ENCODE measurements around the gene PPP1R10.
"Not testable (repeated sequence)": the region's sequence is repeated elsewhere in the genome, so short reads cannot be mapped to it uniquely, and the experiment has no call there.

The PPP1R10 gene

DNA sequence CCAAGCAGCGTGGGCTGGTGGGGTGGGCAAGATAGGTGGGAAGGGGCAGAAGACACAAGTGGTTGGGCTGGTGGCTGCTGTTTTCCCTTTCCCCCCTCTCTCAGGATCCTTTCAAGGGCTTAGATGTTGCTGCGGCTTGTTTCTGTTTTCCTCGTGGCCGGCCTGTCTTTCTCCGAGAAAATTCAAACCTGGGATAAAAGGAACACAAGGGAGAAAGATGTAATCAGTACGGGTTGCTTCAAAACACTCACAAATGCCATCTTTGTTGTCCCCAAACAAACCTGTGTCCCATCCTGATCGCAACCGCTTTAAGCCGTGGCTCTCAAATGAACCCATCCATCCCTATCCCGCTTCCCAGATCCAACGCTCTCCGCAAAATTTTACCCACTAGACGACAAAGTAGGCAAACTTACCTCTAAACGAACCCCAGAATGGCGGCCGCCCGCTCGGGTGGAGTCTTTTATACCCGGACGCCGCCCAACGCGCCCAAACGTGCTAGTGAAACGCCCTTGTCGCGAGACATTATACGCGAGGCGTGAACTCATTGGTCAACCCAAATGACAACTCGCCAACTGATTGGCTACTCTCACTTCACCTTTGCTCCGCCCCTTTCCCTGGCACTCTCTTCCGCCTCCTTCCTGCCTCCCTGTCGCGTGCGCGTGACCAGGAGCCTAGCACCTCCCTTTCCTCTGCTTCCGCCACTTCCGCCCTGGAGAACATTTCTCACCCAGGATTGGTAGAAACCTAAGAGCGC, at the start of gene PPP1R10:
TSS of gene PPP1R10 (minus strand) at position 433 of the 754 bp plus-strand sequence. CDS start 7,299 bp downstream, outside the sequence.
- DNase-seq (ENCODE audit: low read depth in 2 of 2), result peak; percentile 89 to 97

GRCh38 chr6:30666300-30666699, 49.3 kb upstream of the PPP1R10 start:
- not testable (repeated sequence) for DNase-seq (ENCODE audit: low read depth in 2 of 2)

DNA sequence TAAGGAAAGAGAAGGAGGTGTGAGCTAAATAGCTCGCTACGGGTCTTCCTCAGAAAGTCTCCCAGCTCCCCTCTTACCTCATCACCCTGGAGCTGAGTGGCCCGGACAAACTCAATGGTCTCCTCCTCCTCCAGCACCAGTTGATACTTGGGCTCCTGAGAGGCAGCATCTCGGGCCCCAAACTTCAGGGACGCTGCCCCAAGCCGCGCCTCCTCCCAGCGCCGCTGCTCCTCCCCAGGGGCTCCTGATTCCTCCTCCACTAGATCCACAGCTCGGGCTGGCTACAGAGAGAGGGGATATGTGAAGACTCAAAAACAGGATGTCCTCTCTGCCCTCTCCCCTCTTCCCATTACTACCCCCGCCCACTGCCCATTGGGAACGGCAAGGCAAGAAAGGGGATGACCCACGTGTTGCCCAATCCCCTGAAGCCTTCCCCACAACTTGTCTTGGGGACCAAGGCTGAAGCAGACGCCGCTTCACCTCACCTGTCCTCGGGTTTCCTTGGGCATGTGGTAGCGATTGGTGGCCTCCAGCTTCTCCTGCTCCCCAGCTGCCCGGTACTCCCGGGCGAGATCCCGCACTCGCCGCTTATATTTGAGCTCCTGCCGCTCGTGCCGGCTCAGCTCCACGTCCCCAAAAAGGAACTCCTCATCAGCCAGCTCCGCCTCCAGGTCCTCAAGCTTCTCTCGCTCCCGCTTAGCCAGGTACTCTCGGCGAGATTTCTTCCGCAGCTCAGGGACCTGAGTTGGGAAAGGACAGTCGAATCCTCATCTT, 48.1 kb upstream of the PPP1R10 start:
- no peak for DNase-seq (ENCODE audit: low read depth in 2 of 2)

- not testable (repeated sequence) for DNase-seq (ENCODE audit: low read depth in 2 of 2)
Observed at GRCh38 chr6:30657922-30658321, 40.9 kb upstream of the PPP1R10 start.

GRCh38 chr6:30657454-30657853, 40.4 kb upstream of the PPP1R10 start:
- DNase-seq (ENCODE audit: low read depth in 2 of 2), result no peak

GRCh38 chr6:30656513-30656912, 39.5 kb upstream of the PPP1R10 start:
- no peak for DNase-seq (ENCODE audit: low read depth in 2 of 2)

GRCh38 chr6:30655743-30656094, 38.7 kb upstream of the PPP1R10 start:
- no peak for DNase-seq (ENCODE audit: low read depth in 2 of 2)

DNA sequence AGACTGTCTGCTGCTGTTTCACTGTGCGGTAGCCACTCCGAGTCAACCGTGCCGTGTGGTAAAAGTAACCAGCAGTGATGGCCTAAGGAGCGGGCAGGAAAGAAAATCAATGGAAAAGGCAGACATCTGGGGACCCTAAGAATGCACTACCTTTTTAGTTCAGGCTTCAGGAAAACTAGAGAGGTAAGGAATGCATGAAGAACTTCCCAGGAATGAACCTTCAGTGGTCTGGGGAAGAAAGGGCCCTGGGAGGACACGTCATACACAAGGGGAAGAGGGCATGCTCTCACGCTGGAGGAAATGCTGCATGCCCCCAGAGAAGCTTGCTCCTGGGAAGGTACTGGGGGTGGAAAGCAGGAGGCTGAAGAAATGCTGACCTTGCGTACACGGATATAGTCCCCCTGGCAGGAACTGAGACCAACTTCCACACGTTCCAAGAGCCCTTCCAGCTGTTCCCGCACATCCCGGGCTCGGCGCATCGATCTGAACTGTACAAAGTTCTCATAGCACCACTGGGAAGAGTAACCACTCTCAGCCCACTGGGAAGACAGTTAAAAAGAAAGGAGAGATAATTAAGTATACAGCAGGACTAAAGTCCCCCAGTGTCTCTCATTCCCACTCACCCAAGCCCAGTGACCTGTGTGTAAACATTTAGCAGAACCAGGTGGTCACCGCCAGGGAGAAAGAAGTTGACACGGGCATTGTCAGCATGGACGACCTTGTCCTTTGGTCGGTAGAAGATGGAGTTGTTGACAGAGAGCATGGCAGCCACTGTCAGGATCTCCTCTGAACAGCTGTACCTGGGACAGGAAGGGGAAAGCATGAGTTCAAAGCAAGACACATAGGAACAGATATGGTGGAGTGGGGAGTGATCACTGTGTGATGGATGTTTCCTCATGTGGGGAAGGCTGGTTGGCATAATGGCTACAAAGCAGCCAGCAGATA, 38.0 kb upstream of the PPP1R10 start:
- DNase-seq (ENCODE audit: low read depth in 2 of 2), result no peak

GRCh38 chr6:30651143-30651542, 34.1 kb upstream of the PPP1R10 start:
- no peak for DNase-seq (ENCODE audit: low read depth in 2 of 2)

GRCh38 chr6:30647242-30648116, 30.4 kb upstream of the PPP1R10 start:
- DNase-seq (ENCODE audit: low read depth in 2 of 2), result peak; percentile 66 to 76

- peak; percentile 87 to 90 for DNase-seq (ENCODE audit: low read depth in 2 of 2)
Observed at GRCh38 chr6:30646450-30647241, 29.6 kb upstream of the PPP1R10 start, which contains the start of gene C6orf136. C6orf136 (plus strand) TSS chr6:30647133; CDS start chr6:30647232, 99 bp downstream.

- DNase-seq (ENCODE audit: low read depth in 2 of 2), result no peak
Observed at GRCh38 chr6:30645989-30646388, 28.9 kb upstream of the PPP1R10 start.

GRCh38 chr6:30644769-30645168, 27.7 kb upstream of the PPP1R10 start:
- DNase-seq (ENCODE audit: low read depth in 2 of 2), result no peak

GRCh38 chr6:30643656-30644055, 26.6 kb upstream of the PPP1R10 start:
- no peak for DNase-seq (ENCODE audit: low read depth in 2 of 2)

- no peak for DNase-seq (ENCODE audit: low read depth in 2 of 2)
Observed at GRCh38 chr6:30641048-30641447, 24.0 kb upstream of the PPP1R10 start.

- DNase-seq (ENCODE audit: low read depth in 2 of 2), result no peak
Observed at GRCh38 chr6:30640481-30640880, 23.4 kb upstream of the PPP1R10 start.

DNA sequence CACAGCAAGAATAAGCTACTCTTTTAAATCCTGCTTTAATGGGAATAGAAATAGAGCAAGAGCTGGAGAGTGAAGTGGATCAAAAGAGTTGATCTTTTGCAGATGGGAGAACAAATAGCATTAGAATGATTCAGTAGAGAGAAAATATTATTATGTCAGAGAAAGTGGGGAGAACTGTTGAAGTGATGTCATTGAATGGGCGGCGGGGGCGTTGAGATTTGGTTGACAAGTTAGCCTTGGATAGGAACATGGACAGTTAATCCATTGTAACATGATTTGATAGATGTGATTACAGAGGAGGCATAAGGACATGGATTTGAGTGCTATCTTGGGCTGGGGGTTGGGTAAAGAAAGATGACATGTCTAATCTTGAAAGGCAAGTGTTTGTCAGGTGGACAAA, 18.8 kb upstream of the PPP1R10 start:
- DNase-seq (ENCODE audit: low read depth in 2 of 2), result no peak

DNA sequence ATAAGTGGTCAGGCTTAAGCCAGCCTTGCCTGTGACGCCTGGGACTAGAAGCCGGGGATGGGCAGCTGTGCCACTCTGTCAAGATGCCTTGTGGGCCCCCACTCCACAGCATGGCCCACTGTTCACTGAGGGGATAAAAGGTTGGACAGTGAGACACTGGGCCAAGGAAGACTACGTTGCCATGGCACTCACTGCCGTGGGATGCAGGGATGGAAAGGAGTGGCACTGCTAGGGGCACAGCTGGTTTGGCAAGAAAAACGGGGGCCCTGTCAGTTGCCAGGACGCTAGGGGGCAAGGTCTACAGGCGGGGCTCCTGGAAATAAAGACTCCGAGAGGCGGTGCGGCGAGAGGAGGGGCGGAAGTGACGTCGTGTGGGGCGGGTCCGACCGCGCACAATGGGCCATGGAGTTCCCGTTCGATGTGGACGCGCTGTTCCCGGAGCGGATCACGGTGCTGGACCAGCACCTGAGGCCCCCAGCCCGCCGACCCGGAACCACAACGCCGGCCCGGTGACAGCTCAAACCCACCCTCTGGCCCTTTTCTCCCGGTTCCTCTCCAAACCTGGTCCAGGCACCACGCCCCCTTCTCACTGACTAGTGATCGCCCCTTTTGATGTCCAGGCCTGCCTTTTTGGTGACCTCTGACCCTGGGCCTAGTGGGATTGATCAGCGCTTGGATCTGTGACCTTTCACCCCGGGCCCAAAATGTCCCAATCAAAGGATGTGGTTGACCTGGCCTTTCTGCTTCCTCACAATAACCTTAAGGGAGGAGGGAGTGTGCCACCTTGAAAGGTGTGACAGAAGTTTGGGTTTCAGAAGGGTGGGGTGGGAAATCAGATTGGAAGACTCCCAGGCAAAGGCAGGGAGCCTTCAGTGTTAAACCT, 9.7 kb upstream of the PPP1R10 start, which contains the start of gene ATAT1:
TSS of gene ATAT1 (plus strand) at position 391 of the 883 bp plus-strand sequence.
- peak; percentile 82 to 83 for DNase-seq (ENCODE audit: low read depth in 2 of 2)

GRCh38 chr6:30625511-30625910, 8.5 kb upstream of the PPP1R10 start:
- no peak for DNase-seq (ENCODE audit: low read depth in 2 of 2)

Data from stimulated activated CD4-positive, alpha-beta T cell treated with anti-CD3 and anti-CD28 coated beads, Interleukin-1b, Interleukin-23, amount 100 ng/mL, for 4 hours (primary cell).